Ishikawa (cell line): ENCODE results near the gene VAMP7.

Experiments used
- CEBPB ChIP-seq: IDR thresholded peaks from 2 replicates; pipeline ENCODE4 v1.6.1; 2012
- CREB1 ChIP-seq: IDR thresholded peaks from 2 replicates; pipeline ENCODE4 v1.6.1; 2012; ENCODE audit warnings: low read depth
- MAX ChIP-seq: IDR thresholded peaks from 2 replicates; pipeline ENCODE4 v1.6.1; 2012
- TAF1 ChIP-seq: IDR thresholded peaks from 2 replicates; pipeline ENCODE4 v1.6.1; 2012; ENCODE audit warnings: low read depth, mild to moderate bottlenecking
- TCF12 ChIP-seq: IDR thresholded peaks from 2 replicates; pipeline ENCODE4 v1.6.1; 2012; ENCODE audit warnings: low read depth
- TEAD4 ChIP-seq: IDR thresholded peaks from 2 replicates; pipeline ENCODE4 v1.6.1; 2012
- USF1 ChIP-seq: IDR thresholded peaks from 2 replicates; pipeline ENCODE4 v1.6.1; 2012
- YY1 ChIP-seq: IDR thresholded peaks from 2 replicates; pipeline ENCODE4 v1.6.1; 2012; ENCODE audit warnings: low read depth

DNA sequence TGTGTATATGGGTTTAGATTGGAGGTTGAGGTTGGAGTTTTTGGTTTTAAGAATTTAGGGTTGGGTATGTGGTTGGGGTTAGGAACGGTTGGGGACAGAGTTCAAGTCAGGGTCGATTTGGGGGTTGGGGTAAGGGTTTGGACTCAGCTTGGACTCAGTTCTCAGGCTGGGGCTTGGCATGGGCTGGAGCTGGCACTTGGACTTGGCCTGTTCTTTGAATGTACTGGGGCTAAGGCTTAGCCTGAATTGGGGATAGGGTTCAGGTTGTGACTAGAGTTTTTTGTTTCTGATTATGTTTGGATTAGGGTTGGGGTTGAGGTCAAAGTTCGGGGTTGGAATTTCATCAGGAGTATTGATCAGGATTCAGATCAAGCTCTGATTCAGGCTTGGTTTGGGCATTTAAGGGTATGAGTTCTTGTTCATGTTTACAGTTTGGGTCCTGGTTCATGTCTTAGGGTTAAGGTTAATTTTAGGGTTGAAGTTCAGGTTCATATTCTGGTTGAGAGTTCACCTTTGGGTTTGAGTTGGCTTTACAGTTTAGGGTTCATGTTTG lies 70.2 kb downstream of the VAMP7 start:
- TF ChIP-seq TEAD4: no peak
- no peak for TF ChIP-seq YY1
- TF ChIP-seq CREB1: no peak
- TF ChIP-seq CEBPB: no peak
- no peak for TF ChIP-seq TAF1
- no peak for TF ChIP-seq TCF12
- no peak for TF ChIP-seq MAX
- TF ChIP-seq USF1: no peak
